Medulla oblongata (tissue), 1 donor: ENCODE measurements around the gene HDAC9.

Experiments
- DNase-seq: peaks from one replicate; pipeline ENCODE4 v3.0.0-alpha.2; 2015; ENCODE audit errors: extremely low spot score

HDAC9 gene

DNA sequence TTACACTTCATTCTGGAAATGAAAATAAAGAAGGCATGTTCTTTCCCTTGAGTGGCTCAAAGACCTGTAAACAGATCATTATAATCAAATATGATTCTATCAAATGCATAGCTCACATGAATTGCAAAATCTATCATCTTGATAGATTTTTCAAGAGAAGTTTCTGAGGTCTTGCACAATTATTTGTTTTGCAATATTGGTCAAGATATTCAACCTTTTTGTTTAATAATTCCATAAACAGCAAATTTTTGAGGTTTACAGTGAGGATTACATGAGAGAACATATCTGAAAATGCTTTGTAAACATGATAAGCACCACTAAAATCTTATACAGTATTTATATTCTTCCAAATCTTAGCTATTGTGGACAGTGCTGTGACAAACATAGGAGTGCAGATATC lies 160.8 kb downstream of the HDAC9 start:
- DNase-seq: no peak

GRCh38 chr7:18659746-18660145 lies 164.2 kb downstream of the HDAC9 start:
- no peak for DNase-seq

- no peak for DNase-seq
Observed at GRCh38 chr7:18663321-18663720, 167.8 kb downstream of the HDAC9 start.

DNA sequence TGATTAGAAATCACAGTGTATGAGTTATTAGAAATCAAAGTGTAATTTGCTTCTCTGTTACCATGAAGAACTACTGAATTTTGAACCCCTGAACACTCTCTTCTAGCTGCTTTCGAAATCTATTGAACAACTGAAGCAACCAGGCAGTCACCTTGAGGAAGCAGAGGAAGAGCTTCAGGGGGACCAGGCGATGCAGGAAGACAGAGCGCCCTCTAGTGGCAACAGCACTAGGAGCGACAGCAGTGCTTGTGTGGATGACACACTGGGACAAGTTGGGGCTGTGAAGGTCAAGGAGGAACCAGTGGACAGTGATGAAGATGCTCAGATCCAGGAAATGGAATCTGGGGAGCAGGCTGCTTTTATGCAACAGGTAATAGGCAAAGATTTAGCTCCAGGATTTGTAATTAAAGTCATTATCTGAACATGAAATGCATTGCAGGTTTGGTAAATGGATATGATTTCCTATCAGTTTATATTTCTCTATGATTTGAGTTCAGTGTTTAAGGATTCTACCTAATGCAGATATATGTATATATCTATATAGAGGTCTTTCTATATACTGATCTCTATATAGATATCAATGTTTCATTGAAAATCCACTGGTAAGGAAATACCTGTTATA lies 170.7 kb downstream of the HDAC9 start:
- DNase-seq: peak; percentile 91

DNA sequence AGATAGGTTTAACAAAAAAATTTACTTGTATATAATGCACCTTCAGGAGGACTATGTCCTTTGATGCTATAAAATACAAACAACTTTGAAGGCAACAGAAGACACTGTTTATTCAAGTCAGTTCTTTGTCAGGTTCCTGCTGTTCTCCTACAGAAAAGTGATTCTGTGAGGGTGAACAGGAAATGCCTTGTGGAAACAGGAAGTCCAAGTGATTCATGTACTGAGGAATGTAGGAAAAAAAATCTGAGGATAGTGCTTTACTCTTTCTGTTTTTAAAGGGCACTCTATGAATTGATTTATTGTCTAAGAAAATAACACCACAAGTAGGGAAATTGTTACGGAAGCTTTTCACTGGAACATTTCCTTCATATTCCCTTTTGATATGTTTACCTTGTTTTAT lies 171.9 kb downstream of the HDAC9 start:
- peak; percentile 13 for DNase-seq

DNA sequence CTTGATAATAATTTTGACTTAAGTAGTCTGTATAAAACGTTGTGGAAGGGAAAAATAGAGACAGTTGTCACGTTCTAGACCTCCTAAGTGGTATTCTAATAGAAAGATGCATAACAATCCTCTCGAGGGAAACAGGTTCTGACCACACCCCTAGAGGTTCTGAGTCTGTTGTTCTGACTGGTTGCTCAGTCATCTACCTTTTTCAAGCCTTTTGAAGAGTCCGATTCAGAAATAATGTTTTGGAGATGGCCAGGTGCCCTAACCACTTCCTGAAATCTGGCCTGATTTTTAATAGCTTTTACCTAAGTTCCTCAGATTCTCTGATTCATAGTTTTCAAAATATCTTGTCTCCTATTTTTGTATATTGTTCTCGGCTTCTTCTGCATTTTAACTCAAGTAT lies 175.6 kb downstream of the HDAC9 start:
- DNase-seq: no peak

DNA sequence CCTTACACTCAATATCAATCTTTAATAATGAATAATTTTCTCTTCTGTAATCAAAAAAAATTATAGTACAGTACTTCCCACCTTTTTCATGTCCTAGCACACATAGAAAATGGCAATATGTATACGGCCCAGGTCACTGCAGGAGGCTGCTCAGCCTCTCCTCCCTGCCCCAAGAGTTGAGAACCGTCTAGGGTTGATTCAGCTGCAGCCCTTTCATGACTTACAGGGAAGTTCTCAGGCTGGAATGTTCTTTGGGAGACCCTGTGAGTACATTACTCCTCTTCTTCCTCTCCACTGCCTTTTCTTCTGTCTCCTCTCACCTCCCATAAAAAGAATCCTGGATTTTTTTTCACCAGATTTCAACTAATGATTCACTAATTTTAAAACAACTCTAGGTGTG lies 180.0 kb downstream of the HDAC9 start:
- DNase-seq: no peak

GRCh38 chr7:18679261-18679660 lies 183.7 kb downstream of the HDAC9 start:
- no peak for DNase-seq

DNA sequence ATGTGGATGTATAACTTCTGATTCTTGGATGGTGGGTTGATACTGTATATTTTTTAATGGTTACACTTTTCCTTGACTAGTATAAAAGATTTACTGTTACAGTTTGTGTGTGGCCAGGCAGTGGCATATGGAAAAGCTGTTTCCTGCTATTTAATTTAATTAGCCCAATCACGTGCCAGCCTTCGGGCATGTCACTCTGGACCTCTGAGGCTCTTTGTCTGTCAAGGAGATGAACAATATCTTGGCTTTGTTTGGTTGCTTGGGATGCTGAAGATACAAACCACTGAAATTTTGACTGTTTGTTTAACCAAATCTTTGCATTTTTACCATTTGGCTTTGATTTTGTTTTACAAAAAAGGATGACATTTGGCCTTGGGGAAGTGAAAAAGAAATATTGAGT lies 185.0 kb downstream of the HDAC9 start:
- peak; percentile 51 for DNase-seq

DNA sequence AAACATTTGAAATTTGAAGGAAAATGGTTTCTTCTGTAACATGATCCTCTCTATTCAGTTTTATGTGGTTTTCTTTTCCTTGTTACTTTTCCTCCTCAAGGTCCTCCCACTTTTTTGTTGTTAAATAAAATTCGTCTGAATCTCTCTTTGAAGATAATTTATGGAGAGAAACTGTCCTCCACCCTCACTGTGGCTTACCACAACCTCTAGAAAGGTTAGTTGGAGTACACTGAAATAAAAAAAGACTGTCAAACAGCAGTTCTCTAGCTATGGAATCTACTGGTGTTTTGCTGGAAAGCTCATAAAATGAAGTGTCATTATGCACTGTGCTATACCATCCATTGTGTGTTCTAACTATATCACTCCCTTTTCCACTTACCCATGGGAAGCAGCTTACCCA lies 189.4 kb downstream of the HDAC9 start:
- DNase-seq: no peak

DNA sequence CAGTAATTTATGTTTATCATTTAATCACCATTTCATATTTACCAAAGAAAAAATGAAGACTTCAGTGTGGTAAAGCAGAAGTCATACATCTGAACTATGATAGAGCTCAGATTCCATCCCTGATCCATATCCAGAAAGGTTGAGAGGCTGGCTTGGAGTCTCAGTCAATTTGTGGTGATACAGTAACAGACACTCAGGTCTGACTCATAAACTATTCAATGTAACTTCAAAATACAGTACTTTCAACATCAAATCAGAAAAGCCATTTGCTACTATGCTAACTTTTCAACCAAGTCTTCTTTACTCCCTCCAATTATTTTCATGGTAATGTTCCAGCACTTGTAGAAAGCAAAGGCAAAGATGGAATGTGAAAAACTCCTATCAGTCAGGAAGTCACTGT lies 190.4 kb downstream of the HDAC9 start:
- no peak for DNase-seq

GRCh38 chr7:18689551-18689950 lies 194.0 kb downstream of the HDAC9 start:
- no peak for DNase-seq

DNA sequence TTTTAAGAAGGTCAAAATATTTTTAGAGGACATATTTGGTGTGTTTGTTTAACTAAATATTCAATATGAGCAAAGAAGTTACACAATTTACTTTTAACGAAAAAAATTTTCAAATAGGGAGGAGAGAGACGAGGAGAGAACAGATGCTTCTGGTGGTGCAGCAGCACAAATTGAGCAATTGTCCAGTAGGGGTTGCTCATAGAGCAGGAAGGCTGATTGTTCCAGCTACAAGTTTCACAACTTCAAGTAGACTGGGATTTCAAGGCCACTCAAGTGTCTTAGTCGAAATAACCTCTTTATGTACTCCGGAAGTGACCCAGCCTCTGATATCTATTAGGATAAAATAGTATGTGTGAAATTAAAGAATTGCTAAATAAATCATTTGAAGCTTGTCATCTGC lies 197.9 kb downstream of the HDAC9 start:
- DNase-seq: peak; percentile 18

- DNase-seq: no peak
Observed at GRCh38 chr7:18693816-18694215, 198.3 kb downstream of the HDAC9 start.

DNA sequence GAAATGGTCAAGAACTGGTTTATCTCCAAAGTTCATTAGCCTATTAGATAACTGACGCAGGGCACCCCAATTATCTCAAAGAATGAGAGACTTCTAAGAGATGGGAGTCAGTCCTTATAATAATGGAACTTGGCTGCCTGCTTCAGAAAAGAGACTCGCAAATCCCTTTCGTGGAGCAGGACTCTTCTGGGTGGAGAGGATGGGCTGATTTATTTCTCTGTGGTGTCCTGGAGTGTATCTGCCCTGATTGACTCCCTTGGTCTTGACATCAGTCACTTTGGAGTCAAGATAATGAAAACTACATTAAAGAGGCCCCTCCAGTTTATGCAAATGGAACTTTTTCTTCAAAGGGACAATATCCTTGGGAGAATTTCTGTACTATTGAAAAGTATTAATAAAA lies 198.9 kb downstream of the HDAC9 start:
- no peak for DNase-seq

- no peak for DNase-seq
Observed at GRCh38 chr7:18694911-18695310, 199.4 kb downstream of the HDAC9 start.

- no peak for DNase-seq
Observed at GRCh38 chr7:18698258-18698734, 202.7 kb downstream of the HDAC9 start.

- no peak for DNase-seq
Observed at GRCh38 chr7:18700147-18700546, 204.6 kb downstream of the HDAC9 start.

GRCh38 chr7:18702071-18702829 lies 206.7 kb downstream of the HDAC9 start:
- DNase-seq: no peak

- no peak for DNase-seq
Observed at GRCh38 chr7:18703685-18704084, 208.1 kb downstream of the HDAC9 start.

DNA sequence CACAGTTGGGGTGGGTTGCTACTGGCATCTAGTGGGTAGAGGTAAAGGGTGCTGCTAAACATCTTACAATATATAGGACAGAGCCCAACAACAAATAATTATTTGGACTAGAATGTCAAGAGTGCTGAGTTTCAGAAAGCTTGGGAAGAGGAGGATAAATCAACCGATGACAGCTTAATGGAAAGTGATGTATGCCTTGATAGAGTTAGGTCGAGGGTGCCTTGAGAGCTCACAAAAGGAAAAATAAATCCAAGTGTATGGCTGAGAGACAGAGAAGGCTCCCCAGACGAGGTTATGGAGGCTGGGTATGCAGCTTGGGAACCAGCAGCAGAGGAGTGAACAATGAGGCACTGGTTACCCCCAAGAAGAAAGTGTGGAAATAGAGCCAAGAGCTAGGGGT lies 211.1 kb downstream of the HDAC9 start:
- DNase-seq: no peak

- DNase-seq: no peak
Observed at GRCh38 chr7:18708204-18708603, 212.7 kb downstream of the HDAC9 start.

DNA sequence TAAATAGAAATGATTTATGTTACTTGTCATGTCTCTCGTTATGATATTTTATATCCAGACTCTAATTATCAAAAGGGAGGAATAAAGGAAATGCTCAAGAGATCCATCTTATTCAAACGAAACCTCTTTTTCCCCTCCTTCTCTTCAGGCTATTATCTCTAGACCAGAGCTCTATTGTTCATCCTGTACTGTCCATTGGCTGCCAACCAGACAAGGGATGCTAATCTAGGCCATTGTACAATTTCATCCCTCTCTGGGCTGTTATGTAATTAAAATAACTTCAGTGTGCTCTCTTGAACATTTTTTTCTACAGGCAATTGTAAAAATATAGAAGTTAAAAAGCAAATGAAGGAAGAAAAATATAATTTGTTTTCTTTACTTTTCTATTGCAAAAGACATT lies 220.4 kb downstream of the HDAC9 start:
- DNase-seq: peak; percentile 32

GRCh38 chr7:18721429-18721828 lies 225.9 kb downstream of the HDAC9 start:
- DNase-seq: no peak
